ENCODE data around the gene OTOS.

The OTOS gene

DNA sequence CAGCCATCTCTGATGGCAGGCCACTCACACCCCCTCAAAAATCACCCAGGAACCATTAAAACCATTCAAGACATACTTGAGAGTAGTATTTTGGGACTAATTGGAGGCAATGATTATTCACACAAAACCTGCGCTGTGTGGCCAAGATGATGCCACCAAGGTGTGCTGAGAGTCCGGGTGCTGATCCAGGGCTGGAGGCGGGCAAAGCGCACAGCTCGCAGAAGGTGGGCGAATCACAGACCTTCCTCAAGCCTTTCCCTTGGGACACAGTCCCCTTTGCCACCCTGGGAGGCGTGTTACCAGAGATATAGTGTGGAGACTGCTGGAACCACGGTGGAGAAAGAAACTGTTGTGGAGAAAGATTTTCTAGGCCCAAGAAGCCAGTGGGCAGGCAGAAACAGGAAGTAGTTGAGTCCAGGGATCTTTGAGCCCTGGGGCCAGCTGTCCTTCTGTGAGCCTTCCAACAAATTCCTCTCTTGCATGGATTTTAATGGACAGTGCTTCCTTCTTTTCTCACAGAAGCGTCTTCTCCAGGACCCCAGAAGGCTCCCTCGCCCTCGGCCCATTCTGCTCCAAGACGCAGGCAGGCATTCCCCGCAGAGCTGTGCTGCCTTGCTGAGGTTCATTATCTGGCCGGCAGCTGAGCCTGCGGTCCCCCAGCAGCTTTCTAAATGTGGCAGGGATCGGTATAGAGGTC is 12.4 kb downstream of the OTOS start:
- no peaks in the 10 kb centered on the region for H3K9me2 ChIP-seq (replicated peaks; ENCODE audit: control insufficient read depth, low read length)
- peaks cover 55% of the 10 kb centered on the region for H3K36me3 ChIP-seq (ENCODE audit: control insufficient read depth, low read length)
- no peak for TF ChIP-seq EZH2phosphoT487 (IDR thresholded peaks at IDR 0.05; ENCODE audit: borderline replicate concordance, low read length)
- TF ChIP-seq, protein P1, sequence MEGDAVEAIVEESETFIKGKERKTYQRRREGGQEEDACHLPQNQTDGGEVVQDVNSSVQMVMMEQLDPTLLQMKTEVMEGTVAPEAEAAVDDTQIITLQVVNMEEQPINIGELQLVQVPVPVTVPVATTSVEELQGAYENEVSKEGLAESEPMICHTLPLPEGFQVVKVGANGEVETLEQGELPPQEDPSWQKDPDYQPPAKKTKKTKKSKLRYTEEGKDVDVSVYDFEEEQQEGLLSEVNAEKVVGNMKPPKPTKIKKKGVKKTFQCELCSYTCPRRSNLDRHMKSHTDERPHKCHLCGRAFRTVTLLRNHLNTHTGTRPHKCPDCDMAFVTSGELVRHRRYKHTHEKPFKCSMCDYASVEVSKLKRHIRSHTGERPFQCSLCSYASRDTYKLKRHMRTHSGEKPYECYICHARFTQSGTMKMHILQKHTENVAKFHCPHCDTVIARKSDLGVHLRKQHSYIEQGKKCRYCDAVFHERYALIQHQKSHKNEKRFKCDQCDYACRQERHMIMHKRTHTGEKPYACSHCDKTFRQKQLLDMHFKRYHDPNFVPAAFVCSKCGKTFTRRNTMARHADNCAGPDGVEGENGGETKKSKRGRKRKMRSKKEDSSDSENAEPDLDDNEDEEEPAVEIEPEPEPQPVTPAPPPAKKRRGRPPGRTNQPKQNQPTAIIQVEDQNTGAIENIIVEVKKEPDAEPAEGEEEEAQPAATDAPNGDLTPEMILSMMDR (IDR thresholded peaks at IDR 0.05; ENCODE audit: low read depth, low read length, poor library complexity, severe bottlenecking): no peak
- H3K4me2 ChIP-seq (ENCODE audit: low read length): no peak overlapping the region
- no peaks in the 10 kb centered on the region for H3F3A ChIP-seq (ENCODE audit: control insufficient read depth, insufficient read depth)
- no peaks in the 10 kb centered on the region for H3K4me1 ChIP-seq (ENCODE audit: control insufficient read depth, low read length)
- H3K79me2 ChIP-seq (ENCODE audit: control insufficient read depth, low read length): no peaks in the 10 kb centered on the region
- no peak overlapping the region for H3K4me3 ChIP-seq (ENCODE audit: low read length)
- no peaks in the 10 kb centered on the region for H3K9me3 ChIP-seq (ENCODE audit: control insufficient read depth, insufficient read depth, low read length)
- H3K27ac ChIP-seq (ENCODE audit: low read depth, low read length): no peak overlapping the region
- H4K20me1 ChIP-seq (ENCODE audit: control insufficient read depth, insufficient read depth, low read depth, low read length): peaks cover 4% of the 10 kb centered on the region; the same call in 1 of the 2 replicates
- H3K27me3 ChIP-seq (ENCODE audit: control insufficient read depth, low read length): no peaks in the 10 kb centered on the region

DNA sequence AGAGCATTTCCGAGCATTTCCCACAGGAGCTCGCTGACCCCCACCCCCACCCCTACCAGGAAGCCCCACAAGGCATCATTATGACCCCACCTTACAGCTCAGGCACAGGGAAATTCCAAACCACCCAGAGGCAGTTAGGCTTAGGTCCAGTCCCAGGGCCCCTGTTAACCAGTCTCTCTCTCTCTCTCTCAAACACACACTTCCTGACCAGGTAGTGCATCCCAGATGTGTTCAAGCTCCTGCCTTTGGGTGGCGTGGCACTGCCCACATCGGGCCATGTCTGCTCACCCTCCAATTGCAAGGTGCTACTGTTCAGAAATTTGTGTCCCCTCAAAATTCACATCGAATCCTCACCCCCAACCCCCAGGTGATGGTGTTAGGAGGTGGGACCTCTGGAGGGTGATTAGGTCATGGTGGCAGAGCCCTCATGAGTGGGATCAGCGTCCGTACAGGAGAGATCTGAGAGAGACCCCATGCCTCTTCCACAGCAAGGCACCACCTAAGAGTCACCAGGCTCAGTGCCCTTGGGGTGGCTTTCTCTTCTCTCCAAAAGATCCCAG is 13.2 kb downstream of the OTOS start:
- no peaks in the 10 kb centered on the region for H3K79me2 ChIP-seq (ENCODE audit: control insufficient read depth, low read length)
- H4K20me1 ChIP-seq (ENCODE audit: control insufficient read depth, insufficient read depth, low read depth, low read length): peaks cover 4% of the 10 kb centered on the region; the same call in 1 of the 2 replicates
- H3K4me2 ChIP-seq (ENCODE audit: low read length): no peak overlapping the region
- H3K36me3 ChIP-seq (ENCODE audit: control insufficient read depth, low read length): peaks cover 47% of the 10 kb centered on the region
- no peak overlapping the region for H3K27ac ChIP-seq (ENCODE audit: low read depth, low read length)
- H3K9me2 ChIP-seq (replicated peaks; ENCODE audit: control insufficient read depth, low read length): no peaks in the 10 kb centered on the region
- no peaks in the 10 kb centered on the region for H3K9me3 ChIP-seq (ENCODE audit: control insufficient read depth, insufficient read depth, low read length)
- H3K4me1 ChIP-seq (ENCODE audit: control insufficient read depth, low read length): no peaks in the 10 kb centered on the region
- H3K4me3 ChIP-seq (ENCODE audit: low read length): no peak overlapping the region
- TF ChIP-seq, protein P1 (IDR thresholded peaks at IDR 0.05; ENCODE audit: low read depth, low read length, poor library complexity, severe bottlenecking): no peak
- no peak for TF ChIP-seq EZH2phosphoT487 (IDR thresholded peaks at IDR 0.05; ENCODE audit: borderline replicate concordance, low read length)
- H3K27me3 ChIP-seq (ENCODE audit: control insufficient read depth, low read length): no peaks in the 10 kb centered on the region
- no peaks in the 10 kb centered on the region for H3F3A ChIP-seq (ENCODE audit: control insufficient read depth, insufficient read depth)

DNA sequence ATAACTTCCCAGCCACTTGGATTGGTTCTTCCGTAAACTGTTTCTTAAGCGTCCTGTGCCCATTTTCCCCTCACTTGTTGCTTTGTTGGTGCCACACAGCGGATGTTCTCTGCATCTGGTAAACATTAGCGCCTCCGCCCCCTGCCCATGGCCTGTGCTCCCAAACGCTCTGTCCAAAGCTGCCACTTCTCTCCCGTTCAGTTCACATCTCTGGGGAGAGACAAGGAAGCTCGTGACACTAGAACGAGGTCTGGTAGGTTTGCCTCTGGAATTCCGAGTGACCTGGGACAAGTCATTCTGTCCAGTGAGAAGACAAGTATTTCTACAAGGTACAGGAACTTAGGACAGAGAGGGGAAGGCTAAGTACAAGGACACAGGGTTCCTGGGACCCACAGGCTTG is 13.7 kb downstream of the OTOS start:
- H3K4me2 ChIP-seq (ENCODE audit: low read length): no peak overlapping the region
- H3K4me3 ChIP-seq (ENCODE audit: low read length): no peak overlapping the region
- no peaks in the 10 kb centered on the region for H3K9me3 ChIP-seq (ENCODE audit: control insufficient read depth, insufficient read depth, low read length)
- H3K27me3 ChIP-seq (ENCODE audit: control insufficient read depth, low read length): no peaks in the 10 kb centered on the region
- H4K20me1 ChIP-seq (ENCODE audit: control insufficient read depth, insufficient read depth, low read depth, low read length): peaks cover 4% of the 10 kb centered on the region; the same call in 1 of the 2 replicates
- H3K4me1 ChIP-seq (ENCODE audit: control insufficient read depth, low read length): peaks cover under 1% of the 10 kb centered on the region; the same call in 1 of the 2 replicates
- H3K27ac ChIP-seq (ENCODE audit: low read depth, low read length): no peak overlapping the region
- no peaks in the 10 kb centered on the region for H3F3A ChIP-seq (ENCODE audit: control insufficient read depth, insufficient read depth)
- H3K79me2 ChIP-seq (ENCODE audit: control insufficient read depth, low read length): no peaks in the 10 kb centered on the region
- TF ChIP-seq, protein P1 (IDR thresholded peaks at IDR 0.05; ENCODE audit: low read depth, low read length, poor library complexity, severe bottlenecking): no peak
- no peak for TF ChIP-seq EZH2phosphoT487 (IDR thresholded peaks at IDR 0.05; ENCODE audit: borderline replicate concordance, low read length)
- no peaks in the 10 kb centered on the region for H3K9me2 ChIP-seq (replicated peaks; ENCODE audit: control insufficient read depth, low read length)
- peaks cover 41% of the 10 kb centered on the region for H3K36me3 ChIP-seq (ENCODE audit: control insufficient read depth, low read length)
